Heart left ventricle (tissue), 13 donors: ENCODE data around the gene MAML1.

ENCODE experiments used
- POLR2A ChIP-seq, 2 donors: fragments of 450-650 bp; IDR thresholded peaks; one replicate each; pipeline ENCODE4 v1.6.1; 2017; ENCODE audit warnings: antibody characterized with exemption in 2 of 2, mild to moderate bottlenecking in 2 of 2, moderate library complexity in 2 of 2
- TF ChIP-seq, protein P1 (sequence below), 12 donors: fragments of 200-600 bp; sonication (generic) in 4 of 12; IDR thresholded peaks; one replicate each; pipeline versions ENCODE4 v1.5.0 to v1.8.0; 2018 to 2022; ENCODE audit warnings: antibody characterized with exemption in 12 of 12, mild to moderate bottlenecking in 5 of 12
- donor health status: ischemic (EF 13 %, LVEDD 7.1; RV severe dilation, severe dysfunction).
- donor health status: DM: no; HTN: yes; CAD: no.
- donor health status: DM: no; HTN: no; CAD: no.
- donor health status: ischemic (EF 25% LVEDD 6.9; RV normal size, moderate dysfunction).
- donor health status: ischemic (EF 25% LVEDD 5.7; RV mildly dilated, moderate dysfunction).
- donor health status: ischemic (EF 35%, LVEDD 5.7; RV mildly dilated, moderate dysfunction).
- donor health status: nonischemic (EF 11% LVEDD 7.7; RV severe dilation, severe dysfunction).
- donor health status: DM: yes; HTN: yes; CAD: no.
- donor health status: PGD.
- donor health status: ischemic (EF 29% LVEDD 5.4; RV normal size, mild dysfunction).
- donor health status: nonischemic (EF 23%, LVEDD 6.1; RV moderate dilation, normal function).

DNA sequence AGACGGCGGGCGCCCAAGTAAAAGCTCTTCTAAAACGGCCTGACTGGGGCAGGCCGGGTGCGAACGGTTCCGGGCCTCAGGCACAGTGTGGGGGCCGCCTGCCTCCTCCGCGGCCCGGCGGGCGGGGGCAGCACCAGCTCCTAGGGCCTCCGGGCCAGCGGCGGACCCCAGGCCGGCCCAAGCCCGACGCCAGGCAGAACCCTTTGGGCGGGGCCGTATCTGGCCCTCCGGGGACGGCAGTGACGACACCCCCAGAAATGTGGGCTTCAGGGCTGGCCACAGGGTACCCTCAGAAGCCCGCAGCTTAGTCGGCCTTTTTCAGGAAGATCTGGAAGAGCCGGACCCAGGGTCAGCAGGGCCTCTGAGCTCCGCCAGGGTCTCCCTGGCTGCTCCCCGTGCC lies 65.1 kb downstream of the MAML1 start:
- TF ChIP-seq, protein P1, sequence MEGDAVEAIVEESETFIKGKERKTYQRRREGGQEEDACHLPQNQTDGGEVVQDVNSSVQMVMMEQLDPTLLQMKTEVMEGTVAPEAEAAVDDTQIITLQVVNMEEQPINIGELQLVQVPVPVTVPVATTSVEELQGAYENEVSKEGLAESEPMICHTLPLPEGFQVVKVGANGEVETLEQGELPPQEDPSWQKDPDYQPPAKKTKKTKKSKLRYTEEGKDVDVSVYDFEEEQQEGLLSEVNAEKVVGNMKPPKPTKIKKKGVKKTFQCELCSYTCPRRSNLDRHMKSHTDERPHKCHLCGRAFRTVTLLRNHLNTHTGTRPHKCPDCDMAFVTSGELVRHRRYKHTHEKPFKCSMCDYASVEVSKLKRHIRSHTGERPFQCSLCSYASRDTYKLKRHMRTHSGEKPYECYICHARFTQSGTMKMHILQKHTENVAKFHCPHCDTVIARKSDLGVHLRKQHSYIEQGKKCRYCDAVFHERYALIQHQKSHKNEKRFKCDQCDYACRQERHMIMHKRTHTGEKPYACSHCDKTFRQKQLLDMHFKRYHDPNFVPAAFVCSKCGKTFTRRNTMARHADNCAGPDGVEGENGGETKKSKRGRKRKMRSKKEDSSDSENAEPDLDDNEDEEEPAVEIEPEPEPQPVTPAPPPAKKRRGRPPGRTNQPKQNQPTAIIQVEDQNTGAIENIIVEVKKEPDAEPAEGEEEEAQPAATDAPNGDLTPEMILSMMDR (IDR thresholded peaks at IDR 0.05): no peak
- TF ChIP-seq POLR2A (IDR thresholded peaks at IDR 0.05): no peak
